Heart right ventricle (tissue), 16 donors: ENCODE measurements around the gene BBS1. TPM values are rescaled to one million over a fixed set of nuclear protein-coding genes. Genes with fewer than 3 reads are reported as not detected.

Experiments
- ATAC-seq, 8 donors: fragments of 200-7000 bp; cut with Tn5 transposase; one replicate each; pipeline ENCODE4 v1.9.1; 2020; ENCODE audit warnings: mild to moderate bottlenecking in 8 of 8, moderate library complexity in 8 of 8, moderate number of reproducible peaks in 1 of 8
- DNase-seq, 2 donors: peaks; one replicate each; pipeline ENCODE4 v3.0.0-alpha.2; 2020
- H3K27ac ChIP-seq, 10 donors: fragments of 200-600 bp; sonication (generic) in 2 of 10; one replicate each; pipeline versions ENCODE4 v1.5.0 to v1.8.0; 2020 to 2022; ENCODE audit warnings: mild to moderate bottlenecking in 3 of 10
- H3K27me3 ChIP-seq, 7 donors: fragments of 200-600 bp; one replicate each; pipeline ENCODE4 v1.8.0; 2021 to 2022; ENCODE audit warnings: mild to moderate bottlenecking in 2 of 7
- H3K36me3 ChIP-seq, 9 donors: fragments of 200-600 bp; sonication (generic) in 1 of 9; one replicate each; pipeline versions ENCODE4 v1.5.0 to v1.8.0; 2020 to 2022; ENCODE audit warnings: mild to moderate bottlenecking in 2 of 9
- H3K4me1 ChIP-seq, 9 donors: fragments of 200-600 bp; sonication (generic) in 1 of 9; one replicate each; pipeline versions ENCODE4 v1.5.0 to v1.8.0; 2020 to 2022; ENCODE audit warnings: mild to moderate bottlenecking in 4 of 9
- H3K4me3 ChIP-seq, 10 donors: fragments of 200-600 bp; sonication (generic) in 2 of 10; one replicate each; pipeline versions ENCODE4 v1.5.0 to v1.8.0; 2020 to 2022; ENCODE audit warnings: mild to moderate bottlenecking in 7 of 10, moderate library complexity in 2 of 10
- H3K9me3 ChIP-seq, 11 donors: fragments of 200-600 bp in 10 of 11; sonication (generic) in 2 of 11; one replicate each; pipeline versions ENCODE4 v1.5.0 to v1.8.0; 2013 to 2022; ENCODE audit warnings: mild to moderate bottlenecking in 2 of 11, control low read depth in 1 of 11, moderate library complexity in 1 of 11
- WGBS, 2 donors: extraction: QIAGEN DNeasy Blood & Tissue Kit; methylation state at CpG; one replicate each; pipeline ENCODE4 v1.1.7; 2013; ENCODE audit warnings: inconsistent platforms in 1 of 2; 5-methylcytosine and 5-hydroxymethylcytosine counted together
- intact Hi-C, 10 donors: fragments of 100-400 bp; cut with DNase I; formaldehyde crosslinking; loops; one replicate each; pipeline versions ENCODE4 v1.11.1 to v1.14.2; 2022
- polyA plus RNA-seq, 2 donors: library from polyadenylated mRNA; stranded (reverse); fragments of 200-250 nt; gene quantifications; one replicate each; pipeline ENCODE4 v1.2.3, GENCODE V29; 2013
- total RNA-seq, 10 donors: library from RNA; stranded (reverse); fragmentation: NEBNext Ultra II Directional in 3 of 10; extraction: Animal tissue kit (Norgen Biotek cat#: 25700) in 3 of 10; gene quantifications; one replicate each; pipeline versions ENCODE4 v1.2.1 to v1.2.4, GENCODE V29; 2021 to 2023
- TF ChIP-seq, protein P1 (sequence below), 9 donors: fragments of 200-600 bp; sonication (generic) in 2 of 9; IDR thresholded peaks; one replicate each; pipeline versions ENCODE4 v1.5.0 to v1.8.0; 2021 to 2022; ENCODE audit warnings: antibody characterized with exemption in 9 of 9, mild to moderate bottlenecking in 5 of 9, moderate library complexity in 1 of 9
- donor health status: Arrhythmogenic right ventricular cardiomyopathy.
- donor health status: ischemic (EF 13 %, LVEDD 7.1; RV severe dilation, severe dysfunction).
- donor health status: healthy with polysubstance abuse.
- donor health status: DM: no; HTN: yes; CAD: no.
- donor health status: DM: no; HTN: no; CAD: no.
- donor health status: ischemic (EF 25% LVEDD 6.9; RV normal size, moderate dysfunction).
- donor health status: ischemic (EF 25% LVEDD 5.7; RV mildly dilated, moderate dysfunction).
- donor health status: healthy.
- donor health status: DM: yes; HTN: yes; CAD: no.
- donor health status: Ischemic cardiomyopathy.
- donor health status: ischemic (EF 35%, LVEDD 5.7; RV mildly dilated, moderate dysfunction).
- donor health status: nonischemic (EF 11% LVEDD 7.7; RV severe dilation, severe dysfunction).
- donor health status: DM: yes; HTN: yes; CAD: no.
- donor health status: PGD.
- donor health status: ischemic (EF 29% LVEDD 5.4; RV normal size, mild dysfunction).
- donor health status: nonischemic (EF 23%, LVEDD 6.1; RV moderate dilation, normal function).

Gene BBS1
- total and polyA plus RNA-seq, 12 donors = 9.6 to 23.9 (median 16.8) TPM

- DNase-seq (no peak), ATAC-seq (no peak)
- H3K36me3 ChIP-seq = peaks cover 0 to 50% (median 11%) of the 10 kb centered on the region in 9 donors
- no peak overlapping the region for H3K27ac ChIP-seq
- no peaks in the 10 kb centered on the region for H3K27me3 ChIP-seq
- TF ChIP-seq, protein P1, sequence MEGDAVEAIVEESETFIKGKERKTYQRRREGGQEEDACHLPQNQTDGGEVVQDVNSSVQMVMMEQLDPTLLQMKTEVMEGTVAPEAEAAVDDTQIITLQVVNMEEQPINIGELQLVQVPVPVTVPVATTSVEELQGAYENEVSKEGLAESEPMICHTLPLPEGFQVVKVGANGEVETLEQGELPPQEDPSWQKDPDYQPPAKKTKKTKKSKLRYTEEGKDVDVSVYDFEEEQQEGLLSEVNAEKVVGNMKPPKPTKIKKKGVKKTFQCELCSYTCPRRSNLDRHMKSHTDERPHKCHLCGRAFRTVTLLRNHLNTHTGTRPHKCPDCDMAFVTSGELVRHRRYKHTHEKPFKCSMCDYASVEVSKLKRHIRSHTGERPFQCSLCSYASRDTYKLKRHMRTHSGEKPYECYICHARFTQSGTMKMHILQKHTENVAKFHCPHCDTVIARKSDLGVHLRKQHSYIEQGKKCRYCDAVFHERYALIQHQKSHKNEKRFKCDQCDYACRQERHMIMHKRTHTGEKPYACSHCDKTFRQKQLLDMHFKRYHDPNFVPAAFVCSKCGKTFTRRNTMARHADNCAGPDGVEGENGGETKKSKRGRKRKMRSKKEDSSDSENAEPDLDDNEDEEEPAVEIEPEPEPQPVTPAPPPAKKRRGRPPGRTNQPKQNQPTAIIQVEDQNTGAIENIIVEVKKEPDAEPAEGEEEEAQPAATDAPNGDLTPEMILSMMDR (IDR thresholded peaks at IDR 0.05) = no peak
- WGBS, 2 donors = 86 to 87% methylated on average over 3 of the region's 3 CpGs
- peaks cover 0 to 28% (median 18%) of the 10 kb centered on the region in 9 donors for H3K4me1 ChIP-seq
- no peak overlapping the region for H3K4me3 ChIP-seq
- intact Hi-C loops = no loop called here
- no peaks in the 10 kb centered on the region for H3K9me3 ChIP-seq
Measured at GRCh38 chr11:66470015-66470414, 40.4 kb upstream of the BBS1 start.

GRCh38 chr11:66471142-66471541, 39.3 kb upstream of the BBS1 start:
- intact Hi-C loops = no loop called here
- H3K4me3 ChIP-seq = no peak overlapping the region
- TF ChIP-seq, protein P1 (IDR thresholded peaks at IDR 0.05) = no peak
- peaks cover 0 to 62% (median 11%) of the 10 kb centered on the region in 9 donors for H3K36me3 ChIP-seq
- DNase-seq = no peak
- no peaks in the 10 kb centered on the region for H3K27me3 ChIP-seq
- H3K27ac ChIP-seq = no peak overlapping the region
- H3K9me3 ChIP-seq = no peaks in the 10 kb centered on the region
- 96 to 99% methylated on average over 16 of the region's 16 CpGs for WGBS, 2 donors
- ATAC-seq = no peak
- peaks cover 0 to 18% (median 12%) of the 10 kb centered on the region in 9 donors for H3K4me1 ChIP-seq

DNA sequence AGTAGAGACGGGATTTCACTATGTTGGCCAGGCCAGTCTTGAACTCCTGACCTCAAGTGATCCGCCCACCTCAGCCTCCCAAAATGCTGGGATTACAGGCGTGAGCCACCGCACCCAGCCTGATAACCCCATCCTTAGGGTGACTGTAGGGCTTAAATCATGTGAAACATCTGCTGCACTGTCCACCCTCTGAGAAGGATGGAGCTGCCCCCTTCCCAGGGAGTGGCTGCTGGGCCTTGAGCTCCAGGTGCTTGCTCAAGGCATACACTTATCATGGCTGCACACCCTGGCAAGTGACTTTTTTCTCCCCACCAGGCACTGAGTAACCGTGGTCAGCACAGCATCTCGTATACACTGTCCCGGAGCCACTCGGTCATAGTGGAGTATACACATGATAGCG, 38.4 kb upstream of the BBS1 start:
- Histone ChIP-seq H3K36me3 (peaks cover 0 to 62% (median 11%) of the 10 kb centered on the region in 9 donors), H3K4me1 (peaks cover 0 to 16% (median 10%) of the 10 kb centered on the region in 9 donors), H3K9me3 (no peaks in the 10 kb centered on the region), H3K27me3 (no peaks in the 10 kb centered on the region), H3K27ac (no peak overlapping the region), H3K4me3 (no peak overlapping the region)
- DNase-seq = no peak
- TF ChIP-seq, protein P1 (IDR thresholded peaks at IDR 0.05) = no peak
- no peak for ATAC-seq
- intact Hi-C loops = no loop called here
- WGBS, 2 donors = 91 to 93% methylated on average over 9 of the region's 9 CpGs

- intact Hi-C loops = no loop called here
Measured at GRCh38 chr11:66473167-66473566, 37.3 kb upstream of the BBS1 start.

More at GRCh38 chr11:66473167-66473566, 37.3 kb upstream of the BBS1 start:
- Histone ChIP-seq H3K27me3 (no peaks in the 10 kb centered on the region), H3K4me3 (no peak overlapping the region), H3K4me1 (peaks cover 0 to 5% (median under 1%) of the 10 kb centered on the region in 9 donors), H3K9me3 (no peaks in the 10 kb centered on the region), H3K27ac (no peak overlapping the region), H3K36me3 (peaks cover 0 to 68% (median 11%) of the 10 kb centered on the region in 9 donors)
- TF ChIP-seq, protein P1 (IDR thresholded peaks at IDR 0.05) = no peak
- WGBS, 2 donors = 92 to 94% methylated on average over 11 of the region's 11 CpGs
- ATAC-seq = no peak
- no peak for DNase-seq
